ENCODE measurements around the gene CRIM1.

CRIM1 gene

GRCh38 chr2:36455011-36455410 lies 99.4 kb downstream of the CRIM1 start:
- DNase-seq (ENCODE audit: low read depth in 1 of 2, low spot score in 1 of 2) = no peak

GRCh38 chr2:36455788-36456187 lies 100.2 kb downstream of the CRIM1 start:
- no peak for DNase-seq (ENCODE audit: low read depth in 1 of 2, low spot score in 1 of 2)

- no peak for DNase-seq (ENCODE audit: low read depth in 1 of 2, low spot score in 1 of 2)
Observed at GRCh38 chr2:36456227-36457175, 100.9 kb downstream of the CRIM1 start.

GRCh38 chr2:36458106-36458505 lies 102.5 kb downstream of the CRIM1 start:
- DNase-seq (ENCODE audit: low read depth in 1 of 2, low spot score in 1 of 2) = no peak

DNA sequence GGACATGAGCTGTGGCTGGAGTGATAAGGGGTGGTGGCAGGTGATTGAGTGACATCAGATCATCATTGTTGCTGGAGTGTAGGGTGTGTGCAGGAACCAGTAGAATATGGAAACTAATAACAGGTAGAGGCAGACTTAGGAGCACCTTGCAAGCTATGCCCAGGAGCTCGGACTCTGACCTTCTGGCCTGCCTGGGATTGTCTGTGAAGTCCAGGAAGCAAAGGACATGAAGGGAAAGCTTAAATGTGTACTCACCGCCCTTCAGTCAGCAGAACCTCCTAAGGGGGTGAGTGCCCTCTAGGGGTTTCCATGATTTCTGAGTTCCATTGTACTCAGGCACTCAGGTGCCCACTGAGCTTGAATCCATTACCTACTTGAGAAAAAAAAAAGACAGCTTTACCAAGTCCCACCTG lies 104.2 kb downstream of the CRIM1 start:
- no peak for DNase-seq (ENCODE audit: low read depth in 1 of 2, low spot score in 1 of 2)

- no peak for DNase-seq (ENCODE audit: low read depth in 1 of 2, low spot score in 1 of 2)
Observed at GRCh38 chr2:36461039-36461681, 105.6 kb downstream of the CRIM1 start.

- no peak for DNase-seq (ENCODE audit: low read depth in 1 of 2, low spot score in 1 of 2)
Observed at GRCh38 chr2:36462311-36462935, 106.8 kb downstream of the CRIM1 start.

DNA sequence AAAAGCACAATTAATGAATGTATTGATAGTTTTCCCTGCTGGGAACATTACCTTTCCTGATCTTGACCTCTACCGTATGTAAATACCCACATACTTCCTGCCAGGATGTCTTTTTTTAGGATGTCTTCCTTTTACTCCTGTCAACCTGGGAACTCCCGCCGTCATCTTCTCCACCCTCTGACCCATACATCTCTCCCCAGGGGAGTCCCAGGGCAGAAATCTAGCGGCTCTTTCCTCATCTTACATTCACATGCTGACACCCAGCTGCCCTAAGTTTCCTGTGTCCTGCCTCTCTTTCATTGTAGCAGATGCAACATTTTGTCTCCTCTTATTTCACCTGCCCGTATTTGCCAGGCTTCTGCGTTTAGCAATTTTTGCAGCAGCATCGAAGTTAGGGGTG lies 107.8 kb downstream of the CRIM1 start:
- DNase-seq (ENCODE audit: low read depth in 1 of 2, low spot score in 1 of 2) = no peak

DNA sequence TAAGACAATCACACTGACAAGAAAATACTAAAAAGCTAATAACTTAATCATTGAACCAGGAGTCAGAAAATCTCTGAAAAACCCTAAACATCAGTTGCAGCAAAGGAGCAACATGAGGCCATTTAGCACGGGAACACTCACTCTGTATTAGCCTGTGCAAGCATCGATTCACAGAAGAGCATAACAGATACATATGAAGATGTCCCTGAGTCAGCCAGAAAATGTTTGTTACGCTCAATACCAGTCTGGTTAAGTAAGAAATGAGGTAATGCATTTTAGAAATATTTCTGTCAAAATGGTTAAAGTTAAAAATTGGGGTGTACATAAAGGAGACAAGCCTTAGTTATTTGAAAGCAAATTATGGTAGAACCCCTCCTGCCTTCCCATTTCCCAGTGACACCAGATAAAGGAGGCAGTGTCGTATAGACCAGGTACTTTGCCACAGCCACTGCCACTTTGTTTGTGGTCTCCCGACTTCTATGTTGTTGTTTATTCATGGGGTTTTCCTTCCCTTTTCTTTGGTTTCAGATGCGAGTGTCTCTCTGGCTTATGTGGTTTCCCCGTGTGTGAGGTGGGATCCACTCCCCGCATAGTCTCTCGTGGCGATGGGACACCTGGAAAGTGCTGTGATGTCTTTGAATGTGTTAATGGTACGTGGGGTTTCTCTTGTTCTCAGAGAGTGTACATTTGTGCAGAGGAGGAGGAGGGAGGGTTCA lies 108.6 kb downstream of the CRIM1 start:
- DNase-seq (ENCODE audit: low read depth in 1 of 2, low spot score in 1 of 2) = no peak

DNA sequence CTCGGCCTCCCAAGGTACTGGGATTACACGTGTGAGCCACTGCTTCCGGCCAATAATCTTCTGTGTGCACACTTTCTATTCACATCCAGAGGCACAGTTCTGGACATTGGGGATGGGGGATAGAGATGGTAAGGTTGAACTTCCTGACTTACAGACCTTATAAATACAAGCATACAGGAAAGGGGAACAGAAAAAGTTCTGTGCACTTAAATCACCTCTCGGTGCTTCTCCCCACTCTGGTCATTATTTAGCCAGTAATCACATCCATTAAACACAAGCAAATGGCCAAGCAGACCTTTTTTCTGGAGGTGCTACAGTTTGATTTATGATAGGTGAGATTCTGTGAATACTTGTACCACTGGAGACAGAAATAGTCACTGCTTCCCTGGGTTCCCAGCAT lies 110.6 kb downstream of the CRIM1 start:
- DNase-seq (ENCODE audit: low read depth in 1 of 2, low spot score in 1 of 2) = no peak

DNA sequence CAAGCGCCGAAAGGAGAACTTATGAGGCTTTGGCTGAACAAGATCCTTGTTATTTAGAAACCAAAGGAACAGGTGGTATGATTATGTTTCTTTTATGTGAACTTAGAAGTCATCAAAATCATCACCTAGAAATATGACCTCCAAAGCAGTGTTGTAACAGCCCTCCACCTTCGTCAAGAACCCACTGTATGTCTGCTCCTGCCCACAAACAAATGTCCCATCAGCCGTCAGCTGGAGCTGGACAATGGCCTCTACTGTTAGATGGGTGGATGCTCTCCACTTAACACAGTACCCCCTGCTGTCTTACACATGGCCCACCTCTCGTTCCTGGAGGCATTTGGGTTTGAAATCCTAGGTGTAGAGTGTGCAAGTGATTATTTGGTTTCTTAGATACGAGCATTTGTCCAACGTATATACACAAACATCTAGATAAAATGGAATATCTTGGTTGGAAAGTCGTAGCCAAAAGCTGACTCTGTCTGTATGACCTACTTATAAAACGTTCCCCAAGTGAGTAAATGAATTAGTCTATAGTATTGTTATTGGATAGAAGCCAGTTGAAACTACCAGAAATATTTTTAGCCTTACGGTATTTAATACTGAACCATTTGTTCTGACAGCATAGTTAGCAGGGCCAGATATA lies 113.0 kb downstream of the CRIM1 start:
- DNase-seq (ENCODE audit: low read depth in 1 of 2, low spot score in 1 of 2) = no peak

DNA sequence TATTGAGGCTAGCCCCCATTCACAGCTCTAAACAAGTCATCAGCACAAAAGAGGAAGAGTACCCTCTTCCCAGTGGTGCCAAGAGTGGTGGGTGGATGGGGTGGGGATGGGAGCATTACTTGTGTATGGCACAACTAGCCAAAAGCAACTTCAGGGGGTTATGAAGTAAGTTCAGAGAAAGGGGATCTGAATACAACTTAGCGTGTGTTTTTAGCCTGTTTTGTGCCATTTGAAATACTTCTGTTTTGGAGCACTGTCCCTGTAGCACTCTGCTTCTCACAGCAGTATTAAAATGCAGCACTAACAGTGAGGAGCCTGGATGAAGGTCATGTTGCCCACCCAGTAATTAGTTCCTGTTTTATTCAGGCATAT lies 113.5 kb downstream of the CRIM1 start:
- no peak for DNase-seq (ENCODE audit: low read depth in 1 of 2, low spot score in 1 of 2)

GRCh38 chr2:36469710-36470109 lies 114.1 kb downstream of the CRIM1 start:
- no peak for DNase-seq (ENCODE audit: low read depth in 1 of 2, low spot score in 1 of 2)

DNA sequence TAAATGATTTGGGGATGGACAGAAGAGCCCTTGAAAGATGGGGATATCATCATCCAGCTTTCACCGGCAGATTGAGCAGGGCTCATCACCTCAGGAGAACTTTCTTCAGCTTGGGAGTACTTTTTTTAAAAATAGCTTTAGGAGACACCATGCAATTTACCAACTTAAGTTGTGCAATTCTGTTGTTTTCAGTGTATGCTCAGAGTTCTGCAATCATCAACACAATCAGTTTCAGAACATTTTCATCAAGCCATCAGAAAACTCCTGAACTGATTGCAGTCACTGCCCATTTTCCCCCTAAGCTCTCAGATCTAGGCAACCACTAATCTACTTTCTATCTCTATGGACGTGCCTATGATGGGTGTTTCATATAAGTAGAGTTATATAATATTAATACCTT lies 117.7 kb downstream of the CRIM1 start:
- no peak for DNase-seq (ENCODE audit: low read depth in 1 of 2, low spot score in 1 of 2)

GRCh38 chr2:36476411-36476810 lies 120.8 kb downstream of the CRIM1 start:
- DNase-seq (ENCODE audit: low read depth in 1 of 2, low spot score in 1 of 2) = no peak

GRCh38 chr2:36477315-36477714 lies 121.7 kb downstream of the CRIM1 start:
- DNase-seq (ENCODE audit: low read depth in 1 of 2, low spot score in 1 of 2) = no peak

DNA sequence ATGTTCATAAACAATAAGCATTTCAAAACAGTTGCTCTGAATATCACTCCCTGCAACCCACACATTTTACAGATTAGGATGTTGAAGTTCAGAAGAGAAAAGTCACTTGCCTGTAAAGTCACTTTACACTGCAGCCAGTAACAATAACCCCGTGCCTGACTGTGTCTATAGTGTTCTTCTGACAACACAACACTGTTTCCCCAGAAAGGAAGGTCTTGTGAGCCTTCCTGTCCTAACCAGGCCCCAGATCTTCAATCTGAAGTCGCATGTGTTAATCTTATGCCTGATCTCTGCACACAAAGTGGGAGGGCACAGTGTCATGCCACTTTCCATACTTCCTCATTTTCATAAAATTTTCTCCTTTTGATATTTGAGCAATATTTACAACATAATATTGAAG lies 122.2 kb downstream of the CRIM1 start:
- no peak for DNase-seq (ENCODE audit: low read depth in 1 of 2, low spot score in 1 of 2)

GRCh38 chr2:36478332-36478738 lies 122.8 kb downstream of the CRIM1 start:
- no peak for DNase-seq (ENCODE audit: low read depth in 1 of 2, low spot score in 1 of 2)

GRCh38 chr2:36478999-36479398 lies 123.4 kb downstream of the CRIM1 start:
- no peak for DNase-seq (ENCODE audit: low read depth in 1 of 2, low spot score in 1 of 2)

- no peak for DNase-seq (ENCODE audit: low read depth in 1 of 2, low spot score in 1 of 2)
Observed at GRCh38 chr2:36479406-36479805, 123.8 kb downstream of the CRIM1 start.

GRCh38 chr2:36480028-36480427 lies 124.5 kb downstream of the CRIM1 start:
- DNase-seq (ENCODE audit: low read depth in 1 of 2, low spot score in 1 of 2) = no peak
